ENCODE data around the gene ZNF546.

- no peak for TF ChIP-seq CTCF (IDR thresholded peaks at IDR 0.05; ENCODE audit: insufficient read depth, low read length, poor library complexity, severe bottlenecking)
- TF ChIP-seq EZH2phosphoT487 (conservative IDR thresholded peaks at IDR 0.05; ENCODE audit: low read length): no peak
Measured at GRCh38 chr19:39997638-39998216, 867 bp downstream of the ZNF546 start.

Data from SU-DHL-6 (cell line).